GM18502 (cell line): Measurements from ENCODE around the gene ADCY4.
"Not testable (repeated sequence)": the region's sequence is repeated elsewhere in the genome, so short reads cannot be mapped to it uniquely, and the experiment has no call there.

Experiments used
- ATAC-seq: cut with Tn5 transposase; IDR thresholded peaks from one replicate; pipeline ENCODE4 v1.9.1; 2021; ENCODE audit warnings: mild to moderate bottlenecking; ENCODE audit not compliant: unreplicated experiment, poor library complexity

Gene ADCY4

DNA sequence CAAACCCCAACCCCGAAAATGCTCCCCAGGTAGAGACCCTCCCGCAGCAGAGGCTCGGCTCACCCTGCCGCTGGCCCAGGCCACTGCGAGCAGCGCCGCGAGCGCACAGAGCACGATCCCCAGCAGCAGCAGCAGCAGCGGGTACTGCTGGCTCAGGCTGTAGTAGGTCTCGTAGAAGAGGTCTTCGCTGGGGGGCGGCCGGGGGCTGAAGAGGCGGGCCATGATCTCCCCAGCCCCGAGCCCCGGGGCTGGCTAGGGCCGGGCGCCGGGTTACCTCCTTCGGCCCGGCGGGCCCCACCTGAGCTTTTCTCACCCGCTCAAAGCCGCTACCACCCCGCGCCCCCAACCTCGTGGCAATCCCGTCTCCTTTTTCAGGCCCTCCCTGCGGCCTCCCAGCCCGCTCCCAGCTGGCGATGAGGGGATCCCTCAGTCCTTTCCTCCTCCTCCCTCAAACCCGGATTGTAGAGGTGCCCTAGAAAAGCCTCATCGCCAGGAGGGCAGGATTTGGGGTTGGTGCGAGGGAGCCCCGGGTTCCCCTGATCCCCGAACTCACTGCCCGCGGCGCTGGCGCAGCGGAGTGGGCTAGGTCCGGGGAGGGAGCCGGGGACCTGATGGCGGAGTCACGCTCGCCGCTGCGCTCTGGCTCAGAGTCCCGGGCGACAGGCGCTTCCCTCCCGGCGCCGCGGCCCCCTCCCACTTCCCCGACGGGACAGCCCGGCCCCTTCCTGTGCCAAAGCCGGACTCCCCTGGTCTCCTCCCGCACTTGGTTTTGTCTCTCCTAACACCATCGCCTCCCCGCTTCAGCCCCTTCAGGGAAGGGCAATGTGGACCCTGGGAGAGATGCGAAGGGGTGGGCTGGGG, at the start of gene ADCY4:
ADCY4 (minus strand) TSS at position 641 of the 861 bp plus-strand sequence; CDS start at position 222, 419 bp downstream.
- no peak for ATAC-seq

DNA sequence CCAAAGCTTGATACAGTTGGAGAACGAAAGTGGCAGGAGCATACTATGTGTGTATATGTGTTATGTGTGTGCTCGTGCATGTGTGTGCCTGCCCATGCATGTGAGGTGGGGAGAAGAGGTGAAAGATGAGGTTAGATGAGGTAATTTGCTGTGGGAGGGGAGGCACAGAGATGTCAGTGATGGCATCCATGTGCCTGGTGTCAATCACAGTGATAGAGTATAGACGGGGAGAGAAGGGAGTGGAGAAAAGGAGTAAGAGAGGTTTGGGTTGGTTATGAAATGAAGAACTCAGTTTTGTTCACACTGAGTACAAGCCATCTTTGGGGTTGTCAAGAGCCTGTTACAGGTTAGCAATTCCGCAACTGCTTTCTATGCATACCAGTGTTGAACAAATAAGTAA, 49.3 kb upstream of the ADCY4 start:
- no peak for ATAC-seq

DNA sequence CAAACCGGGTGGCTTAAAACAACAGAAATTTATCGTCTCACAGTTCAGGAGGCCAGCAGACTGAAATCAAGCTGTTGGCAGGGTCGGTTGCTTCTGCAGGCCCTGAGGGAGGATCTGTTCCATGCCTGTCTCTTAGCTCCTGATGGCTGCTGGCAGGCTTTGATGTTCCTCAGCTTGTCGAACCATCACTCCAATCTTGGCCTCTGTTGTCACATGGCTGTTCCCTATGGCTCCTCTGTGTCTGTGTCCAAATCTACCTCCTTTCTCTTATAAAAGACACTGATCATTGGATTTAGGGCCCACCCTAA, 47.1 kb upstream of the ADCY4 start:
- no peak for ATAC-seq

DNA sequence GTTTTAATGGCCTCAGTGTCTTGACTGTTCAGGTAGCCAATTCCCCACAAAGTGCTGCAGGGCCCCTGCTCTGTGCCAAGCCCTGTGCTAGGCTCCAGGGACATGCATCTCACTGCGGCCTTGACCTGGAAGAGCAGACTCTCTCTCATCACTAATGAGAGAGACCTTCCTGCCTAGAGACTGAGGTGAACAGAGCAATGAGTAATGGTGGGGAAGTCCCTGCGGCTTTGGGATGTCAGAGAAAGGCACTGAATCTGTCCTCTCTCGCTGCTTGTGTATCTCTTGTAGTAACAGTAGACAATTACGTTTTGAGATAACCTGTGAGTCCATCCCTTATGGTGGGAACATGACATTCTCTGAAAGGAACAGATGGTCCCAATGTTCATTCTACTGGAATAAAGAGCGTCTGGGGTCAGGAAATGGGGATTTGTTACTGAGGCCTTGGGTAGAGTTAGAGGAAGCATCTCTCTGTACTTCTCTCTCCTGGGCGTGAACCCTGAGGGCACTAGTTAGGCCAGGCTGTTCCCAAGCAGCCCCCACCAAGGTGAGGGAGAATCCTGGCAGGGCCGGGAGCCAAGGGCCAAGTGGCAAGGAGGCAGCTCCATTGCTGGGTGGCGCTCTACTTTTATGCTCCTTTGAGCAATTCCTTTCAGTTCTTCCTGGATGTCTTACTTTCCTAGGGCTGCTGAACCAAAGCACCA, 46.6 kb upstream of the ADCY4 start:
- no peak for ATAC-seq

DNA sequence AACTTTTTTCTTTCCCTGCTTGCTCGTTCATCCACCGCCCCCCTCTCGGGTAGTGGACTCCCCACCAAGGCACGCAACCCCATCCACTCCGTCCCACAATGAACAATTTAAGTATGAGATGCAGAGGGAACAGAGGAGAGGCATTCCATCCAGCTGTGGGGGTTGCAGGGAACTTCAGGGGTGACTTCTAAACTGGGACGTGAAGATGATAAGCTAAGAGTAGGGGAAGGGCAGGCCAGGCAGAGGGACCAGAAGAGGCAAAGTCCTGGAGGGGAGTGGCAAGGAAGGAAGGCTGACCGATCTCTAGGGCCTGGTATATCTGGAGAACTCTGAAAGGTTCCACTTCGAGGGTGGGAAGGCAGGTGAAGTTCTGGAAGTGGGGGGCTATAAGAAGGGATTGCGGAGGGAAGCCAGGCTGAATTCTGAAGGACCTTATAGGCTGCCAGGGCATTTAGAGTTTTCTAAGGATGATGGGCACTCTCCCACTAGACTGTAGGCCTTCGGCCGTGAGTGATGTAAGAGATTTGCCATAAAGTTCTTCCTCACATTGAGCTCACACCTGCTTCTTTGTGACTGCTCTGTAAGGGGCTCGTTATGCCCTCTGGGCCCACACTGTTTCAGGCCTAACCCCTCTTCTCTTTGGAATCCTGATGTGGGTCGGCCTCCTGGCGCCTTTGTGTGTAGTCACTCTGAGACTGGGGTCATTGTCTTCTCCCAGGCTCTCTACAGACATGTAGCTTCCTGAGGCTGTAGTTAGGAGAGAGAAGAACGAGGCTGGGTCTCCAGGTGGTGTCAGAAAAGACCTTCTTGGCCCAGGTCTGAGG, 45.2 kb upstream of the ADCY4 start:
- no peak for ATAC-seq

DNA sequence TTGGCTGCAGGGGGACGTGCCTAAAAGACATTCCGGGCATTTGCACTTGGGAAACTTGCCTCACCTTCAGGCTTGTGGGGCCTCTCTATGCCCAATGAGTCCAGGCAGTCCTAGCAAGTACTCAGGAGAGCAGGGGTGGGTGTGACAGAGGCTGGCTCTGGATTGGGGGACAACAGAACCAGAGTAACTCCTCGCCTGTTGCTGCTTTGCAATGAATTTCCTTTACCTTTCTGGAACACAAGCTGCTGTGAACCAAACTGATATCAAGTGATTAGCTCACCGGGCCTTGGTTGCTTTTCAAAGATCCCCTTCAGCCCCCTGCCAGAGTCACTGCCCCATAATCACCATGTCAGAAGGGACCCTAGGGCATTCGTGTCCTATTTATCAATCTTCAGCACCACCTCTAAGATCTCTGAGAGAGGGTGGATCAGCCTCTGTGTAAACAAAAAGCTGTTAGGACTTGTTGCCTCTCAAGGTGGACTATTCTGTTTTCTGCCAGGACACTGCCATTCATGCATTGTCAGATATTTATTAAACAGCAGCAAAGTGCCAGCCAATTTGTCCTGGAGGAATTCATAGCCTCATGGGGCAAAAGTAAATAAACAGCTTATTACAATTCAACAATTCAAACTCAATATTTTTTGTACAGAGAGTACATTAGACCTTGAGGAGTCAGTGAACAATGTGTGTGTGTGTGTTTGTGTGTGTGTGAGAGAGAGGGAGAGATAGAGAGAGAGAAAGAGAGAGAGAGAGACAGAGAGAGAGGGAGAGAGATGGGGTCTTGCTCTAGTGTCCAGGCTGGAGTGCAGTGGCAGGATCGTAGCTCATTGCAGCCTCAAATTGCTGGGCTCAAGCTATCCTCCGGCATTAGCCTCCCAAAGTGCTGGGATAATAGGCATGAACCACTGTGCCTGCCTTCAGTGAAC, 44.4 kb upstream of the ADCY4 start:
- no peak for ATAC-seq

DNA sequence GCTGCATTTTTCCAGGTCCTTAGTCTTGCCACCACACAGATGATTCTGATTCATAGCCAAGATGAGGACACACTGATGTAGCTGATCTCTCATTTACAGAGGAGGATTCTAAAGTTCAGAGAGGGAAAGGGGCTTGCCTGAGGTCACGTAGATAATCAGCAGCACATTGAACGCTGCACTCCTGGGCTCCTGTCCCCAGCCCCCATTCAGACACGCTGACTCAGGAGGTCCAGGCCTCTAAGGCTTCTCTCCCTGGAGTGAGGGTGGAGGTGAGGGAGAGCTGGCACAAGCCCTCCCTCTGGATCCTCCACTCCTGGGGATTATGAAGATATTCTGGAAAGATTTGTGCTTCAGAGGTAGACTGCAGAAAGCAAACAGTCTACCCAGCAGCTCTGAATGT, 43.5 kb upstream of the ADCY4 start:
- no peak for ATAC-seq

DNA sequence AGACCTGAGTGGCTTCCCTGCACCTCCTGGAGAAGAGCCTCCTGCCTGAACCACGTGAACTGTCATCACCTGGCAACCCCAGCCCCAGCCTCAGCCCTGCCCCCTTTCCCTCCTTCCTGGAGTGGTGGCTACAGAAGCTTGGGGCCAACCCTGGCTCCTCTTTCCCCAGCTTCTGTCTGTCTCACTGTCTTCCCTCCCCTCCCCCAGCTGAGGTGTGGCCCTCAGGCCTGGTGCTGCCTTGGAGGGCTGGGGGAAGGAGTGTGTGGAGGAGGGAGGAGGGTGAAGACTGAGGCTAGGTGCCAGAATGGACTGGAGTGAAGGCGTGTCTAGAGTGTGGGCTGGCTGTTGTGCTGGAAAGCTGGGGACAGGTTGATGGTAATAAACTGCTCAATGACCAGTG, 42.8 kb upstream of the ADCY4 start:
- no peak for ATAC-seq

DNA sequence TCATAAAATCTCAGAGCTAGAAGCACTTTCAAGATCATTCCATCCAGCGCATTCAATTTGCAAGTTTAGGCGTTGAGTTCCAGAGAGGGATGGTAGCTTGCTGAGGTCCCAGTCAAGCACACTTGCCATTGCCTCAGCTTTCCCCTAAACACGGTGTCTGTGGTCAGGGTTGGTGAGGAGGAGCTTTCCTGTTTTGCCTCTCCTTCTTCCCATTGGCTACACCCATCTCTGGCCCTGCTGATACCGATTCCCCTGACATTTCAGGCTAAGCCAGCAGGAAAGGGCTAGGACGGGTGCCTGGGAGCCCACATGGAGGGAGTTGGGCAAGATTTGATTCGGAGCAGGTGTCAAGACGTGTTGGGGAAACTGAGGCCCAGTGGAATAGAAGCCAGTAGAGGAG, 42.3 kb upstream of the ADCY4 start:
- ATAC-seq, result no peak

DNA sequence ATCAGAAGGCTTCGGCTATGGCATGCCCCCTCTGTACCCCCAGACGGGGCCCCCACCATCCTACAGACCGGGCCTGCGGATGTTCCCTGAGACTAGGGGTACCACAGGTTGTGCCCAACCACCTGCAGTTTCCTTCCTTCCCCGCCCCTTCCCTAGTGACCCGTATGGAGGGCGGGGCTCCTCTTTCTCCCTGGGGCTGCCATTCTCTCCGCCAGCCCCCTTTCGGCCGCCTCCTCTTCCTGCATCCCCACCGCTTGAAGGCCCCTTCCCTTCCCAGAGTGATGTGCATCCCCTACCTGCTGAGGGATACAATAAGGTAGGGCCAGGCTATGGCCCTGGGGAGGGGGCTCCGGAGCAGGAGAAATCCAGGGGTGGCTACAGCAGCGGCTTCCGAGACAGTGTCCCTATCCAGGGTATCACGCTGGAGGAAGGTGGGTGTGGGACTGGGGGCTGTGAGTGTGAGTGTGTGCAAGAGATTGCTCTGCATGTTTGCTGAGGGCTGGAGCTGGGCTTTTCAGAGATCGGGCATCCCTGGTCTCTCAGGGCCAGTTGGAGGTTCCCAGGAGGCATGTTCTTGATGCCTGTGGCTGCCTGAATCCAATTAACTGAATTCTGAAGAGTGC, 41.7 kb upstream of the ADCY4 start:
- no peak for ATAC-seq

DNA sequence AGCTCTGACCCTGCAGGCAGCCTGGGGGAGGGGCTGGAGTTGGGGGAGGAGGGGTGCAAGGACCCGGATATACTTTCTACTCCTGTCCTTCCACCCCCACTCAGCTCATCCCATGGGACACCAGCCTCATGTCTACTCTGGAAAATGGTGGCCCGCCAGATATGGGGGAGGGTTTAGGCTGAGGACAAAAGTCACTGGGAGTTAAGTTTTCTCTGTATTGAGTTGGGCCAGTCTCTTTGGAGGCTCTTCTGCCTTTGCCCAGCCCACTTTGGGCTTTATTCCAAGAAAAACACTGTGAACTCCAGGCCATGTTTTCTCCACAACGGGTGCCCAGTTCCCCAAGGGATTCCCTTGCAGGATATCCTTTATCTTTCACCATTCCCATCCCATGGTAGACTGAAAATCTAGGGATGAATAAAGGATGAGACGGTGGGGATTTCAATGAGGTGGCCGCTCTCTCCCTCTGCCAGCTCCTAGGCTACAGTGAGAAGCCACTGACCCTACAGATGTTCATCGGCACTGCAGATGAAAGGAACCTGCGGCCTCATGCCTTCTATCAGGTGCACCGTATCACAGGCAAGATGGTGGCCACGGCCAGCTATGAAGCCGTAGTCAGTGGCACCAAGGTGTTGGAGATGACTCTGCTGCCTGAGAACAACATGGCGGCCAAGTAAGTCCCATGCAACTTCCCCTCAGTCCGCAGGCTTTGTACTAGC, 38.0 kb upstream of the ADCY4 start:
- ATAC-seq, result no peak

DNA sequence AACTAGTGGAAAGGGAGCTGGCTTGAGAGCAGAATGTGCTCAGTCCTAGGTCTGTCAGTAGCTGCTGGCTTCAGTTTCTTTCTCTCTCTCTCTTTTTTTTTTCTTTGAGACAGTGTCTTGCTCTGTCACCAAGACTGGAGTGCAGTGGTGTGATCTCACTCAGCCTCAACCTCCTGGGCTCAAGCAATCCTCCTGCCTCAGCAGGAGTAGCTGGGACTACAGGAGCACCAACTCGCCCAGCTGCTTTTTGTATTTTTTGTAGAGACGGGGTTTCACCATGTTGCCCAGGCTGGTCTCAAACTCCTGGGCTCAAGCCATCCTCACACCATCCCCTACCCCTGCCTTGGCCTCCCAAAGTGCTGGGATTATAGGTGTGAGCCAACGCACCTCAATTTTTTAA, 36.7 kb upstream of the ADCY4 start:
- ATAC-seq, result not testable (repeated sequence)

DNA sequence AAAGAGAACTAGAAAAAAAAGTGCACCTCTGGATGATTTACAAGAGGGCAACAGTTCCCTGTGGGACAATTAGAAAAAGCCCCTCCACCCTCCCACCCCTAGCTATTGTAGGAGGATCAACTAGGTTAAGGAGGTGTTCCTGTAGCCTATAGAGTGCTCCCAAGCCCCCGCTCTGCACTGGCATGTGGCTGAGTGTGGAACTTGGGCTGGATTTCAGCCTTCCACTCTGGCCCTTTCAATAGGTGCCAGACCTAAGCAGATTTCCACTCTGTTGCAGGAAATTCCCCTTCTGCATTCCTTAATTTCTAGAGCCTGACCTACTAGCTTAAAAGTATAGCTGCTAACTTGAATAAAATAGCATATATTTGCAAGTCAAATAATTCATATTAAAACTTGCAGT, 35.9 kb upstream of the ADCY4 start:
- ATAC-seq, result no peak

DNA sequence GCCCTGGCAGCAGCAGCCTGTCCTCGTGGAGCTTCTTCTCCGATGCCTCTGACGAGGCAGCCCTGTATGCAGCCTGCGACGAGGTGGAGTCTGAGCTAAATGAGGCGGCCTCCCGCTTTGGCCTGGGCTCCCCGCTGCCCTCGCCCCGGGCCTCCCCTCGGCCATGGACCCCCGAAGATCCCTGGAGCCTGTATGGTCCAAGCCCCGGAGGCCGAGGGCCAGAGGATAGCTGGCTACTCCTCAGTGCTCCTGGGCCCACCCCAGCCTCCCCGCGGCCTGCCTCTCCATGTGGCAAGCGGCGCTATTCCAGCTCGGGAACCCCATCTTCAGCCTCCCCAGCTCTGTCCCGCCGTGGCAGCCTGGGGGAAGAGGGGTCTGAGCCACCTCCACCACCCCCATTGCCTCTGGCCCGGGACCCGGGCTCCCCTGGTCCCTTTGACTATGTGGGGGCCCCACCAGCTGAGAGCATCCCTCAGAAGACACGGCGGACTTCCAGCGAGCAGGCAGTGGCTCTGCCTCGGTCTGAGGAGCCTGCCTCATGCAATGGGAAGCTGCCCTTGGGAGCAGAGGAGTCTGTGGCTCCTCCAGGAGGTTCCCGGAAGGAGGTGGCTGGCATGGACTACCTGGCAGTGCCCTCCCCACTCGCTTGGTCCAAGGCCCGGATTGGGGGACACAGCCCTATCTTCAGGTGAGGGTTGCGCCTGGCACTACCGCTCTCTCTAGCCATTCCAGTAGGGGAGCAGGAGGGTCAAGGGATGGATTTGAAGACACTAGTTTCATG, 35.2 kb upstream of the ADCY4 start:
- no peak for ATAC-seq

DNA sequence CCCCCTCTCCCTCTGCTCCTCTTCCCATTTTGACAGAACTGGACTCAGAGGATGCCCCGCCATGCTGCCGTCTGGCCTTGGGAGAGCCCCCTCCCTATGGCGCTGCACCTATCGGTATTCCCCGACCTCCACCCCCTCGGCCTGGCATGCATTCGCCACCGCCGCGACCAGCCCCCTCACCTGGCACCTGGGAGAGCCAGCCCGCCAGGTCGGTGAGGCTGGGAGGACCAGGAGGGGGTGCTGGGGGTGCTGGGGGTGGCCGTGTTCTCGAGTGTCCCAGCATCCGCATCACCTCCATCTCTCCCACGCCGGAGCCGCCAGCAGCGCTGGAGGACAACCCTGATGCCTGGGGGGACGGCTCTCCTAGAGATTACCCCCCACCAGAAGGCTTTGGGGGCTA, 34.6 kb upstream of the ADCY4 start:
- no peak for ATAC-seq

DNA sequence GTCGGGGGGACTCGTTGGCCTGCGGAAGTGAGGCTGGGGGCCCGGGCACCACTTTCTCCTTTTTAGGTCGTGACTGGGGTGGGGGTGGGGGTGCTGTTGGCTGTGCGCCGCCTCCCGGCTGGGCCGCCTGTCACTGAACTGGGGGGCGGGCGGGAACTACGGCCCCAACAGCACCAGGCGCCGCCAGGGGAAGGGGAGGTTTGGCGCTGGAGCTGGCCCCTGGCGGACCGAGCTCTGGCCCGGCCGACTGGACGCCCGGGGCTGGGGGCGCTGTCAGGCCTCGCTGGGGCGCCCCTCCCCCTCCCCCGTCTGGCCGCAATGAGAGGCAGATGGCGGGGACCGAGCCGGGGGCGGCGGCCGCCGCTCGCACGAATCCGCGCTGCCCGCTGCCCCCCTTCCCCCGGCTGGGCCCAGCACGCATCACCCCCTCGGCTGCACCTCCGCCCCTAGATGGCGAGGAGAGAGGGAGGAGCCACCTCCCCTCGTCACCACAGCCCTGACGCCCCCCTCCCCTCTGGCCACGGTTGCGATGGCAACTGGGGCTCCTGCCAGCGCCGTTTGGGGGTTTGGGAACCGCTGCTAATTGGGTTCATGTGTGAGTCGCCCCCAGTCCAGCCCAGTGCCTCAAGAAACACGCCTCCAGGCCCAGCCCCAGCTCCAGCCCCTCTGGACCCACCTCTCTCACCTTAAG, 33.8 kb upstream of the ADCY4 start:
- ATAC-seq, result no peak

DNA sequence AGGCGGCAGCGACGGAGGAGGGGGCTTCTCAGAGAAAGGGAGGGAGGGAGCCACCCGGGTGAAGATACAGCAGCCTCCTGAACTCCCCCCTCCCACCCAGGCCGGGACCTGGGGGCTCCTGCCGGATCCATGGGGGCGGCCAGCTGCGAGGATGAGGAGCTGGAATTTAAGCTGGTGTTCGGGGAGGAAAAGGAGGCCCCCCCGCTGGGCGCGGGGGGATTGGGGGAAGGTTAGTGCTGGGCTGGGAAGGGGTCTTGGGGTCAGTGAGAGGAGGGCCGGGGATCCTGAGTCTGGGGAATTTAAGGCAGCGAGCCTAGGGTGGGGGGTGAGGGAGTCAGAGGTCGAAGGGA, 33.3 kb upstream of the ADCY4 start:
- ATAC-seq, result no peak
